ENCODE results near the gene REST. TPM values are rescaled to one million over a fixed set of nuclear protein-coding genes. Genes with fewer than 3 reads are reported as not detected.

Gene REST
- total and polyA plus RNA-seq, 2 of the 8 experiments (the other 6 are each of a cell fraction or from before 2014, with no cell fraction given), result 10.2 to 66.3 TPM

DNA sequence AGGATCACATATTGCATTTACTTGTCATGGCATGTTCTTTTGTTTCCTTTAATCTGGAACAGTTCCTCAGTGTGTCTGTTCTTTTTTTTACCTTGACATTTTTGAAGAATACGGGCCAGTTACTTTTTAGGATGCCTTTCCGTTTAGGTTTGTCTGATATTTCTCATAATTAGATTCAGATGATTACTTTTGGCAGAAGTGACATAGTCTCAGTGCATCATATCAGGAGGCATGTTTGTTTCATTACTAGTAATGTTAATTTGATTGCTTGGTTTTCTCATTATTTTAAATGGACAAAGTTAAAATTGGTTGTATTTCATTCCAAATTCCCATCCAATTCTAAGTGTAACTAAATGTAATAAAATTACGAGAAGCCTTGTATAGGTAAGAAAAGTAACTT is 79.3 kb downstream of the REST start:
- no peak overlapping the region for H3K4me3 ChIP-seq (ENCODE audit: extremely low read depth in 1 of 4, insufficient read depth in 2 of 4, low read depth in 3 of 4, low read length in 4 of 4)
- no peak overlapping the region for H4K8ac ChIP-seq (ENCODE audit: extremely low read depth, insufficient read depth, low read length)
- H2BK12ac ChIP-seq (ENCODE audit: low read depth, low read length), result no peak overlapping the region
- H2AK5ac ChIP-seq (ENCODE audit: low read depth, low read length), result no peak overlapping the region
- no peaks in the 10 kb centered on the region for H3K9me3 ChIP-seq (ENCODE audit: insufficient read depth in 2 of 2, low read depth in 1 of 2, low read length in 1 of 2)
- no peak overlapping the region for H2BK20ac ChIP-seq (ENCODE audit: low read length)
- peaks cover 12 to 75% of the 10 kb centered on the region in 2 experiments for H3K79me2 ChIP-seq (ENCODE audit: control insufficient read depth in 1 of 2, insufficient read depth in 2 of 2, low read length in 2 of 2)
- no peak for FAIRE-seq
- no peak overlapping the region for H3K56ac ChIP-seq (replicated peaks; ENCODE audit: insufficient read length, low read depth, low read length)
- H3K9ac ChIP-seq (replicated peaks in 1 of 4; ENCODE audit: extremely low read depth in 1 of 4, low read depth in 3 of 4, low read length in 3 of 4), result no peak overlapping the region
- H2AFZ ChIP-seq (ENCODE audit: low read length), result no peak overlapping the region
- no peak overlapping the region for H4K5ac ChIP-seq (ENCODE audit: insufficient read length, low read depth, low read length)
- WGBS, 2 experiments (ENCODE audit: extremely low coverage in 1 of 2, insufficient coverage in 1 of 2, insufficient read length in 1 of 2, insufficient replicate concordance in 2 of 2, low coverage in 1 of 2, low lambda C conversion rate in 2 of 2, missing lambda C conversion rate in 1 of 2), result 87% methylated on average over 3 of the region's 3 CpGs; no CpG with 5 or more reads in 1 of the 2 experiments
- TF ChIP-seq SAP30 (IDR thresholded peaks at IDR 0.05; ENCODE audit: insufficient read depth, insufficient replicate concordance, low read length) (no peak), NRF1 (IDR thresholded peaks at IDR 0.05; ENCODE audit: low read depth, low read length) (no peak), BACH1 (IDR thresholded peaks at IDR 0.05; ENCODE audit: low read length) (no peak), MAFK (IDR thresholded peaks at IDR 0.05; ENCODE audit: low read depth, low read length) (no peak)
- H2BK5ac ChIP-seq (ENCODE audit: low read depth, low read length), result no peak overlapping the region
- H3K4ac ChIP-seq (replicated peaks; ENCODE audit: insufficient read length, low read depth, low read length), result no peak overlapping the region
- DNase-seq (ENCODE audit: low read depth in 1 of 2, low spot score in 2 of 2), result no peak
- no peaks in the 10 kb centered on the region for H3K27me3 ChIP-seq (replicated peaks in 1 of 4; ENCODE audit: control insufficient read depth in 3 of 4, extremely low read depth in 1 of 4, insufficient read depth in 3 of 4, low read length in 3 of 4)
- peaks cover 2 to 20% of the 10 kb centered on the region in 2 experiments for H4K20me1 ChIP-seq (replicated peaks in 1 of 2; ENCODE audit: control insufficient read depth in 1 of 2, insufficient read depth in 2 of 2, low read length in 2 of 2)
- no peak overlapping the region for H3K4me2 ChIP-seq (ENCODE audit: insufficient read depth in 1 of 2, low read depth in 2 of 2, low read length in 2 of 2)
- peaks cover 0 to 53% (median 25%) of the 10 kb centered on the region in 4 experiments; a peak in 6 of 8 replicates for H3K36me3 ChIP-seq (ENCODE audit: control insufficient read depth in 2 of 4, insufficient read depth in 4 of 4, low read length in 3 of 4)
- H3K14ac ChIP-seq (ENCODE audit: insufficient read length), result no peak overlapping the region
- CTCF ChIA-PET (ENCODE audit: partially characterized antibody), result no interaction called here
- H2BK120ac ChIP-seq (replicated peaks; ENCODE audit: low read depth, low read length), result no peak overlapping the region
- H3K23ac ChIP-seq (ENCODE audit: insufficient read length), result no peak overlapping the region
- no peak overlapping the region for H2BK15ac ChIP-seq (ENCODE audit: low read length)
- POLR2A ChIA-PET (ENCODE audit: partially characterized antibody), result interaction anchor here (2.8 kb wide), 1 partner anchor 8 kb away, joined by 22 read pairs; the partner anchor contains the start of genes NOA1 and POLR2B
- no peak overlapping the region for H3K27ac ChIP-seq (ENCODE audit: low read depth, low read length)
- H3K23me2 ChIP-seq (ENCODE audit: low read depth, low read length), result no peaks in the 10 kb centered on the region
- H3K79me1 ChIP-seq (ENCODE audit: low read depth, low read length), result peaks cover 8% of the 10 kb centered on the region
- H3K18ac ChIP-seq (ENCODE audit: extremely low read depth, low read length), result no peak overlapping the region
- no peaks in the 10 kb centered on the region for H3K4me1 ChIP-seq (replicated peaks in 1 of 4; ENCODE audit: control insufficient read depth in 3 of 4, insufficient read depth in 4 of 4, low read length in 3 of 4)
- no peak overlapping the region for H4K91ac ChIP-seq (replicated peaks; ENCODE audit: insufficient read length, low read length)

All from H1 (cell line).